Smooth muscle cell (in vitro differentiated cells): ENCODE measurements around the gene ZMYND8. TPM values are rescaled to one million over a fixed set of nuclear protein-coding genes. Genes with fewer than 3 reads are reported as not detected.
"Not testable (repeated sequence)": the region's sequence is repeated elsewhere in the genome, so short reads cannot be mapped to it uniquely, and the experiment has no call there.

Source experiments
- DNase-seq: peaks from one replicate; lab custom pipeline; 2025; ENCODE audit not compliant: unreplicated experiment; lab: John Stamatoyannopoulos, UW
- H2AFZ ChIP-seq: fragments of 200-600 bp; sonication (generic); 2 replicates; pipeline ENCODE4 v1.6.0; 2016; ENCODE audit warnings: antibody characterized with exemption, low read depth, mild to moderate bottlenecking
- H3F3A ChIP-seq: fragments of 200-600 bp; sonication (generic); 2 replicates; pipeline ENCODE4 v1.6.0; 2017; ENCODE audit warnings: antibody characterized with exemption, low read depth
- H3K27ac ChIP-seq: fragments of 200-600 bp; sonication (generic); 2 replicates; pipeline ENCODE4 v1.5.1; 2016; ENCODE audit warnings: low read depth, mild to moderate bottlenecking
- H3K27me3 ChIP-seq: fragments of 200-600 bp; sonication (generic); 2 replicates; pipeline ENCODE4 v1.6.1; 2016; ENCODE audit warnings: low read depth, mild to moderate bottlenecking
- H3K36me3 ChIP-seq: fragments of 200-600 bp; sonication (generic); 2 replicates; pipeline ENCODE4 v1.5.1; 2016; ENCODE audit warnings: low read depth
- H3K4me1 ChIP-seq: fragments of 200-600 bp; sonication (generic); 2 replicates; pipeline ENCODE4 v1.5.1; 2016; ENCODE audit warnings: low read depth
- H3K4me2 ChIP-seq: fragments of 200-600 bp; sonication (generic); 2 replicates; pipeline ENCODE4 v1.6.0; 2016; ENCODE audit warnings: mild to moderate bottlenecking
- H3K4me3 ChIP-seq: fragments of 200-600 bp; sonication (generic); 2 replicates; pipeline ENCODE4 v1.5.1; 2016; ENCODE audit warnings: mild to moderate bottlenecking
- H3K79me2 ChIP-seq: fragments of 200-600 bp; sonication (generic); 2 replicates; pipeline ENCODE4 v1.6.0; 2016; ENCODE audit warnings: low read depth, mild to moderate bottlenecking
- H3K9ac ChIP-seq: fragments of 200-600 bp; sonication (generic); 2 replicates; pipeline ENCODE4 v1.6.0; 2016; ENCODE audit warnings: low read depth
- H3K9me3 ChIP-seq: fragments of 200-600 bp; sonication (generic); replicated peaks from 2 replicates; pipeline ENCODE4 v1.5.1; 2016; ENCODE audit warnings: low read depth
- H4K20me1 ChIP-seq: fragments of 200-600 bp; sonication (generic); 2 replicates; pipeline ENCODE4 v1.6.0; 2016; ENCODE audit warnings: low read depth
- WGBS: methylation state at CpG from one replicate; pipeline ENCODE4 v1.1.7; 2016; ENCODE audit warnings: low lambda C conversion rate; 5-methylcytosine and 5-hydroxymethylcytosine counted together
- polyA plus RNA-seq: library from polyadenylated mRNA; unstranded; fragments of >200 nt; fragmentation: Nextera tagmentation; extraction: Ambion mirVana; gene quantifications from 2 replicates; pipeline ENCODE4 v1.2.1, GENCODE V29; 2016
- total RNA-seq: library from RNA; depleted of rRNA; stranded (reverse); fragments of >200 nt; gene quantifications from 2 replicates; pipeline ENCODE4 v1.2.3, GENCODE V29; 2014
- TF ChIP-seq, protein P1 (sequence below): fragments of 200-600 bp; sonication (generic); IDR thresholded peaks from 2 replicates; pipeline ENCODE4 v1.5.1; 2017; ENCODE audit warnings: borderline replicate concordance, mild to moderate bottlenecking, antibody characterized with exemption; ENCODE audit not compliant: insufficient read depth, poor library complexity, severe bottlenecking

The ZMYND8 gene
- total and polyA plus RNA-seq, 2 experiments from 2014 or later: 15.2 to 24.1 TPM

GRCh38 chr20:47280228-47280627, 76.3 kb downstream of the ZMYND8 start:
- Histone ChIP-seq H3K36me3 (peaks cover 4% of the 10 kb centered on the region), H3K4me1 (no peaks in the 10 kb centered on the region)

GRCh38 chr20:47278907-47279348, 77.6 kb downstream of the ZMYND8 start:
- H3K4me1 ChIP-seq: peaks cover 5% of the 10 kb centered on the region
- no peaks in the 10 kb centered on the region for H4K20me1 ChIP-seq
- no peaks in the 10 kb centered on the region for H3K9me3 ChIP-seq
- DNase-seq: no peak
- H3K9ac ChIP-seq: no peak overlapping the region
- H3F3A ChIP-seq: peaks cover 20% of the 10 kb centered on the region
- no peaks in the 10 kb centered on the region for H3K27me3 ChIP-seq
- H3K27ac ChIP-seq: peak overlapping the region; percentile 71
- no peaks in the 10 kb centered on the region for H3K79me2 ChIP-seq
- no peak overlapping the region for H2AFZ ChIP-seq
- no peak overlapping the region for H3K4me3 ChIP-seq
- 45% methylated on average over 8 of the region's 8 CpGs for WGBS
- H3K36me3 ChIP-seq: peaks cover 4% of the 10 kb centered on the region
- H3K4me2 ChIP-seq: peak overlapping the region; percentile 35
- TF ChIP-seq, protein P1, sequence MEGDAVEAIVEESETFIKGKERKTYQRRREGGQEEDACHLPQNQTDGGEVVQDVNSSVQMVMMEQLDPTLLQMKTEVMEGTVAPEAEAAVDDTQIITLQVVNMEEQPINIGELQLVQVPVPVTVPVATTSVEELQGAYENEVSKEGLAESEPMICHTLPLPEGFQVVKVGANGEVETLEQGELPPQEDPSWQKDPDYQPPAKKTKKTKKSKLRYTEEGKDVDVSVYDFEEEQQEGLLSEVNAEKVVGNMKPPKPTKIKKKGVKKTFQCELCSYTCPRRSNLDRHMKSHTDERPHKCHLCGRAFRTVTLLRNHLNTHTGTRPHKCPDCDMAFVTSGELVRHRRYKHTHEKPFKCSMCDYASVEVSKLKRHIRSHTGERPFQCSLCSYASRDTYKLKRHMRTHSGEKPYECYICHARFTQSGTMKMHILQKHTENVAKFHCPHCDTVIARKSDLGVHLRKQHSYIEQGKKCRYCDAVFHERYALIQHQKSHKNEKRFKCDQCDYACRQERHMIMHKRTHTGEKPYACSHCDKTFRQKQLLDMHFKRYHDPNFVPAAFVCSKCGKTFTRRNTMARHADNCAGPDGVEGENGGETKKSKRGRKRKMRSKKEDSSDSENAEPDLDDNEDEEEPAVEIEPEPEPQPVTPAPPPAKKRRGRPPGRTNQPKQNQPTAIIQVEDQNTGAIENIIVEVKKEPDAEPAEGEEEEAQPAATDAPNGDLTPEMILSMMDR: no peak

More at GRCh38 chr20:47280228-47280627, 76.3 kb downstream of the ZMYND8 start:
- H3K27ac ChIP-seq: no peak overlapping the region
- H3K27me3 ChIP-seq: no peaks in the 10 kb centered on the region
- H4K20me1 ChIP-seq: no peaks in the 10 kb centered on the region
- peaks cover 17% of the 10 kb centered on the region for H3F3A ChIP-seq
- H3K9ac ChIP-seq: no peak overlapping the region
- no peaks in the 10 kb centered on the region for H3K9me3 ChIP-seq
- no peak for DNase-seq
- H3K4me3 ChIP-seq: no peak overlapping the region
- no peak overlapping the region for H2AFZ ChIP-seq
- H3K4me2 ChIP-seq: no peak overlapping the region
- no peaks in the 10 kb centered on the region for H3K79me2 ChIP-seq
- TF ChIP-seq, protein P1: no peak
- WGBS: 95% methylated on average over 7 of the region's 7 CpGs

DNA sequence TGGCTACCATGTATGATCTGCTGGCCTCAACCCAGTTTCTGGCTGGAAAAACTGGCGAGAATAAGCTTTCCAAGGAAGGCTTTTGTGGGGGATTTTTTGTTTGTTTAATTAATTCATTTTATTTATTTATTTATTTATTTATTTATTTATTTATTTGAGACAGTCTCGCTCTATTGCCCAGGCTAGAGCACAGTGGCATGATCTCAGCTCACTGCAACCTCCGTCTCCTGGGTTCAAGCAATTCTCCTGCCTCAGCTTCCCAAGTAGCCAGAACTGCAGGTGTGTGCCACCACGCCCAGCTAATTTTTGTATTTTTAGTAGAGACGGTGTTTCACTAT, 79.0 kb downstream of the ZMYND8 start:
- H3K27me3 ChIP-seq, DNase-seq, H3K36me3 ChIP-seq, H4K20me1 ChIP-seq, H3K79me2 ChIP-seq, H3K9ac ChIP-seq, H2AFZ ChIP-seq, H3K9me3 ChIP-seq, H3K4me3 ChIP-seq: not testable (repeated sequence)
- Histone ChIP-seq H3F3A (peaks cover 28% of the 10 kb centered on the region), H3K27ac (peak overlapping the region; percentile 100), H3K4me1 (peaks cover 16% of the 10 kb centered on the region), H3K4me2 (peak overlapping the region; percentile 13)
- 92% methylated on average over 5 of the region's 5 CpGs for WGBS

- peaks cover 28% of the 10 kb centered on the region for H3F3A ChIP-seq
- peaks cover 1% of the 10 kb centered on the region for H3K36me3 ChIP-seq
- peak overlapping the region; percentile 13 for H3K4me2 ChIP-seq
- 54% methylated on average over 8 of the region's 8 CpGs for WGBS
- no peak overlapping the region for H3K4me3 ChIP-seq
- peaks cover 14% of the 10 kb centered on the region for H3K79me2 ChIP-seq
- no peak overlapping the region for H3K9ac ChIP-seq
- H2AFZ ChIP-seq: no peak overlapping the region
- peak overlapping the region; percentile 100 for H3K27ac ChIP-seq
- H4K20me1 ChIP-seq: peaks cover 3% of the 10 kb centered on the region
- H3K27me3 ChIP-seq: no peaks in the 10 kb centered on the region
- DNase-seq: no peak
- no peaks in the 10 kb centered on the region for H3K9me3 ChIP-seq
- H3K4me1 ChIP-seq: peaks cover 16% of the 10 kb centered on the region
- TF ChIP-seq, protein P1: no peak
Measured at GRCh38 chr20:47276851-47277534, 79.5 kb downstream of the ZMYND8 start.
